ENCODE results near the gene TXNRD1.
"Not testable (repeated sequence)": the region's sequence is repeated elsewhere in the genome, so short reads cannot be mapped to it uniquely, and the experiment has no call there.

The TXNRD1 gene

GRCh38 chr12:104234926-104235499 is 19.4 kb downstream of the TXNRD1 start:
- DNase-seq (ENCODE audit: low read depth in 3 of 3, low spot score in 1 of 3) = no peak

GRCh38 chr12:104237930-104238329 is 22.4 kb downstream of the TXNRD1 start:
- DNase-seq (ENCODE audit: low read depth in 3 of 3, low spot score in 1 of 3) = no peak

DNA sequence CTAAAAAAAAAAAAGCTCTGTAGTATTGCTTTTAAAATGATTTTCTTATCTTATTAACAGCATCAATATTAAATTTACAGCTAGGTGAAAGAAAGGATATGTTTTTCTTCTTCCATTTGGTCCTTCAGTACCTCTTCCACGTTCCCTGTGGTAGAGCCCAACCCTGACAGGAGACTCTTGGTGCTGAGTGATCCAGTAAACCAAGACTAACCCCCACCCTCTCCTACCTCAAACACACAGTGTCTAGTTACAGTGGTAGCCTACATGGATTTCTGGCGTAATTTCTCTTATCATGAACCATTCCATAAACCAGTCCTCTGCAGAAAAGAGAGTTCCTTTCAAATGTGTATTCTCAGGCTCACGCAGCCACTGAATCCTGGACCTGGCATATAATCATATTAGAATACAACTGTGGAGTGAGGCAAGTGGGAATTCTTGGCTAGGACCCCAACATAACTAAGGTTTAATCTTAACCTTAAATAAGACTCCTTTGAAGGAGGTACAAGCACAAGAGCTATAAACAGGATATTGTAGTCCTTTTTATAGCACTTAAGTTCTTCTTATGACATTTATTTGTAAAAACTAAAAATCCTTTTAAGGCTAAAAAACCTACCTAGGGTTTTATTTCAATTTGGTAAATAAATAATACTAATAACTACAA is 27.1 kb downstream of the TXNRD1 start:
- no peak for DNase-seq (ENCODE audit: low read depth in 3 of 3, low spot score in 1 of 3)

DNA sequence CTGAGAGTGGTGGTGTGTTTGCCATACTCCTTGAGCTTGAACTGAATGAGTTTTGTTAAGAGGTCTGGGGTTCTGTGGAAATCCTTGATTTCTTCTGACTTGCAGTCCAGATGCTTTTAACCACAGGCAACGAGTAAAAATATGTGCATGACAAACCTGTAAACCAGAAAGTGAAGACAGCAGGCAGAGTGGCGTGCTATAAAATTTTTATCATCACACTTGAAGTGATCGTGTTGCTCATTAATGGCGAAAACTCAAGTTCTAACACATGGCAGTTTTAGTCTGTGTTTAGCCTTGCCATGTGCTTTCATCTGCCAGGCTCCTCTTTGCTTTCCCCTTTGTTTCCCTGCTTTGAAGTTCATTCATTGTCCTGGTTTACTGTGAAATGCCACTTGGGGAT is 28.0 kb downstream of the TXNRD1 start:
- DNase-seq (ENCODE audit: low read depth in 3 of 3, low spot score in 1 of 3) = no peak

GRCh38 chr12:104243971-104244370 is 28.4 kb downstream of the TXNRD1 start:
- DNase-seq (ENCODE audit: low read depth in 3 of 3, low spot score in 1 of 3) = no peak

GRCh38 chr12:104247698-104248097 is 32.1 kb downstream of the TXNRD1 start:
- DNase-seq (ENCODE audit: low read depth in 3 of 3, low spot score in 1 of 3) = no peak

GRCh38 chr12:104248444-104248843 is 32.9 kb downstream of the TXNRD1 start:
- no peak for DNase-seq (ENCODE audit: low read depth in 3 of 3, low spot score in 1 of 3)

GRCh38 chr12:104249017-104249416 is 33.4 kb downstream of the TXNRD1 start:
- no peak for DNase-seq (ENCODE audit: low read depth in 3 of 3, low spot score in 1 of 3)

- DNase-seq (ENCODE audit: low read depth in 3 of 3, low spot score in 1 of 3) = no peak
These were observed 34.3 kb downstream of the TXNRD1 start for GRCh38 chr12:104249898-104250297.

GRCh38 chr12:104250366-104251125 is 35.0 kb downstream of the TXNRD1 start:
- no peak for DNase-seq (ENCODE audit: low read depth in 3 of 3, low spot score in 1 of 3)

- DNase-seq (ENCODE audit: low read depth in 3 of 3, low spot score in 1 of 3) = no peak
These were observed 42.4 kb downstream of the TXNRD1 start for GRCh38 chr12:104257913-104258472.

DNA sequence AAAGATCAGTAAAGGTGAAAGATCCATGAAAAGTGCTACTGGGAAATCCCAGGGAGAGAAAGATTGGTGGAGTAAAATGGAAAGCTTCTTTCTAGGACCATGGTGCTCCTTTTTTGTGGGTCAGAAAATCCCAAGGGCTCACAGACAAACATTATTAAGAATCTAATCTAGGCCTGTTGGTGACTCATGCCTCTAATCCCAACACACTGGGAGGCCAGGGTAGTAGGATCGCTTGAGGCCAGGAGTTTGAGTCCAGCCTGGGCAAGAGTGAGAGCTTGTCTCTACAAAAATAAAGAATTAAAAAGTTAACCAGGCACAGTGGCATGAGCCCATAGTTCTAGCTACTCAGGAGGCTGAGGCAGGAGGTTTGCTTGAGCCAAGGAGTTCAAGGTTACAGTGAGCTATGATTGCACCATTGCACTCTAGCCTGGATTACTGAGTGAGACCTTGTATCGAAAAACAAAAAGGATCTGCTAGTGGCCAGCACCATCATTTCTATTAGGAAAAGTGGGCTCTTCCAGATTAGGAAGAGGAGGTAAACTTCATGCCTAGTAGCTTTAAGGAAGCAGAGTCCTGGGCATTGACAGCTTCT is 43.0 kb downstream of the TXNRD1 start:
- no peak for DNase-seq (ENCODE audit: low read depth in 3 of 3, low spot score in 1 of 3)

DNA sequence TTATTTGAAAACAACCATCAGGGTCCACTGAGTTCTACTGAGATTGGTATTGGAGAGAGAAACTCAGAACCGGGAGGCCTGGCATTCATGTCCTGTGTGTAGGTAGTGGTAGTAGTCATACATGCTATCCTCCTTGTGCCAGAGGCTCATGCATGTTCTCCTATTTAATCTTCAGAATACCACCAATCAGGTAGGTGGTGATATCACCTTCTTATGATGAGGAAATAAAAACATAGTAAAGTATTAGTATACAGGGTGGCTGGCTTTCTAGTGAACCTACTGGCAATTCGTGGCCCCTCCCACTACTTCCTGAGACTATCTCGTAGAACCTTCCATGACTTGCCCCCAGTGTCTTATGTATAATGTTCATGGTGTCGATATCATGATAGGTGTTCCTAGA is 47.4 kb downstream of the TXNRD1 start:
- no peak for DNase-seq (ENCODE audit: low read depth in 3 of 3, low spot score in 1 of 3)

GRCh38 chr12:104263580-104264358 is 48.2 kb downstream of the TXNRD1 start:
- no peak for DNase-seq (ENCODE audit: low read depth in 3 of 3, low spot score in 1 of 3)

GRCh38 chr12:104265436-104265835 is 49.9 kb downstream of the TXNRD1 start:
- DNase-seq (ENCODE audit: low read depth in 3 of 3, low spot score in 1 of 3) = not testable (repeated sequence)

DNA sequence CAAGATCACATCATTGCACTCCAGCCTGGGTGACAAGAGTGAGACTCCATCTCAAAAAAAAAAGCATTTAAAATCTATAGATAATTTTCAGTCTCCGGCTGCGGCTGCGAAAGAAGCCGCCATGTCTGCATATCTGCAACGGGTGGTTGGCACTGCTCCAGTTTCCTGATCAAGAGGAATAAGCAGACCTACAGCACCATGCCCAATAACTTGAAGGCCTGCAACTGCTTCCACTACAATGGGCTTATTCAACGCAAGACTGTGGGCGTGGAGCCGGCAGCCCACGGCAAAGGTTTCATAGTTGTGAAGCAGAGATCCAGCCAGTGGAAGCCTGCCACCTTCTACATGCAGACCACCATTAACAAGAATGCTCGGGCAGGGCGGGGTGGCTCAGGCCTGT is 57.4 kb downstream of the TXNRD1 start:
- no peak for DNase-seq (ENCODE audit: low read depth in 3 of 3, low spot score in 1 of 3)

DNA sequence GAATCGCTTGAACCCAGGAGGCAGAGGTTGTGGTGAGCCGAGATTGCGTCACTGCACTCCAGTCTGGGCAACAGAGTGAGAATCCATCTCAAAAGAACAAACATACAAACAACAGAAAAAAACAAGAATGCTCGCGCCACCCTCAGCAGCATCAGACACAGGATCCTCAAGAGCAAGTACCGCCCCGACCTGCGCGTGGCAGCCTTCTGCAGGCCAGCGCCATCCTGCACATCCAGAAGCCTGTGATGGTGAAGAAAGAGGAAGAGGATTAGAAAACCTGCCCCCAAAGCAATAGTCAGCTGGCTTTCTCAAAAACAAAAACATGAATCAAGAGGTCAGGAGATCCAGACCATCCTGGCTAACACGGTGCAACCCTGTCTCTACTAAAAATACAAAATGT is 57.9 kb downstream of the TXNRD1 start:
- DNase-seq (ENCODE audit: low read depth in 3 of 3, low spot score in 1 of 3) = no peak

GRCh38 chr12:104274811-104275210 is 59.2 kb downstream of the TXNRD1 start:
- DNase-seq (ENCODE audit: low read depth in 3 of 3, low spot score in 1 of 3) = no peak

- no peak for DNase-seq (ENCODE audit: low read depth in 3 of 3, low spot score in 1 of 3)
These were observed 60.1 kb downstream of the TXNRD1 start for GRCh38 chr12:104275689-104276088.

DNA sequence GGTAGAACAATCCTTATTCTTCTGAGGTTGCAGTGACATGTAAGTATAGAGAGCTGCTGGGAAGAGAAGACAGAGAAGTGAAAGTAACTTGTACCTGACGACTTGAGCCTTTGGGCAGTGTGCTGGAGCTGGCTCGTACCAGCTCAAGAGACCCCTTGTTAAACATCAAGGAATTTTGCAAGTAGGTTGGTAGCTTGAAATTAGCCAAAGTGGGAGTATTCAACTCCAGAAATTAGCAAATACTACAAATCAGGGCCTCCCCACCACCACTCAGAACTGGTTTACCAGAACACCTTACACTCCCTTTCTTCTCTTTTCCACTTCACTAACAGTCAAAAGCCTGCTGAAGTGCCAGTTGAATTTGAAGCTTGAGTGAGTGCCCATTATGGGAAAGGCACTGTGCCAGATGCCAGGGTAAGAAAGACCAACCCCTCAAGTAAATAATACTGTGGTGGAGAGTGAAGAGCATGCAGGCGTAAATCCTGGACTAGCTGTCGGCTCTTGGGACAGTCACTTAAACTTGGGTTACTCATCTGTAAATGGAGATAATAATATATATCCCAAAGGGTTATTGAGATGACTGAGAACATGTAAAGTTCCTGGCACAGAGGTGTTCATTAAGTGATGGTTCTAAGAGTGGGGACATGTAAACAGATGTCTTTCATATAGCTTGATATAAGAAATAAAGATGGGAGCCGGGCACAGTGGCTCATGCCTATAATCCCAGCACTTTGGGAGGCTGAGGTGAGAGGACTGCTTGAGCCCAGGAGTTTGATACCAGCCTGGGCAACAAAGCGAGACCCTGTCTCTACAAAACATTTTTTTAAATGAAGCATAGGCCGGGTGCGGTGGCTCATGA is 60.9 kb downstream of the TXNRD1 start:
- DNase-seq (ENCODE audit: low read depth in 3 of 3, low spot score in 1 of 3) = no peak
